CD4-positive, alpha-beta T cell treated with Interleukin-1 beta for 1 hour (primary cell): ENCODE measurements around the gene RBMS1.

Experiments used
- DNase-seq, 2 donors: peaks; one replicate each; pipeline ENCODE4 v3.0.0-alpha.2; 2020 to 2022

Gene RBMS1

GRCh38 chr2:160430001-160430344 is 63.6 kb downstream of the RBMS1 start:
- no peak for DNase-seq

- DNase-seq: peak in 1 of 2 donors; percentile 73
Observed at GRCh38 chr2:160429248-160430000, 64.2 kb downstream of the RBMS1 start.

GRCh38 chr2:160428405-160428763 is 65.2 kb downstream of the RBMS1 start:
- DNase-seq: no peak

- peak; percentile 54 to 69 for DNase-seq
Observed at GRCh38 chr2:160427629-160428404, 65.8 kb downstream of the RBMS1 start.

DNA sequence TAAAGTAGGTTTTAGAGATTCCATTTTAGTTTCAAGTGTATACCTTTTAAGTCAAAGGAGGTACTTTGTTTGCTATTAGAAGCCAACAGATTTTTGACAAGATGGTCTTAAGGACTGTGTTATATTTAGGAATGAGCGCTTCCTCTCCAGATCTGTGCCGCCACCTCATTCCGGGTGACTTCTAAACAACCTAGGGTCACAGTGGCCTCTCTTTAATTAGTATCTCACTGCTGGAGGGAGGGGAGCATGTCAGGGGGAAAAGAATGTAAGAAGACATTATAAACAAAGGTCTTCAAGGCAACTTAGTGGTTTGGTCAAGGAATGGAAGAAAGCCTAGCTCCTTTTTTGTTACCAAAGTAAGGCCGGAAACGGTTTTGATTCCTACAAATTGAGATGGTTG is 67.0 kb downstream of the RBMS1 start:
- no peak for DNase-seq

GRCh38 chr2:160425434-160426151 is 68.0 kb downstream of the RBMS1 start:
- no peak for DNase-seq

- DNase-seq: no peak
Observed at GRCh38 chr2:160423126-160423525, 70.5 kb downstream of the RBMS1 start.

DNA sequence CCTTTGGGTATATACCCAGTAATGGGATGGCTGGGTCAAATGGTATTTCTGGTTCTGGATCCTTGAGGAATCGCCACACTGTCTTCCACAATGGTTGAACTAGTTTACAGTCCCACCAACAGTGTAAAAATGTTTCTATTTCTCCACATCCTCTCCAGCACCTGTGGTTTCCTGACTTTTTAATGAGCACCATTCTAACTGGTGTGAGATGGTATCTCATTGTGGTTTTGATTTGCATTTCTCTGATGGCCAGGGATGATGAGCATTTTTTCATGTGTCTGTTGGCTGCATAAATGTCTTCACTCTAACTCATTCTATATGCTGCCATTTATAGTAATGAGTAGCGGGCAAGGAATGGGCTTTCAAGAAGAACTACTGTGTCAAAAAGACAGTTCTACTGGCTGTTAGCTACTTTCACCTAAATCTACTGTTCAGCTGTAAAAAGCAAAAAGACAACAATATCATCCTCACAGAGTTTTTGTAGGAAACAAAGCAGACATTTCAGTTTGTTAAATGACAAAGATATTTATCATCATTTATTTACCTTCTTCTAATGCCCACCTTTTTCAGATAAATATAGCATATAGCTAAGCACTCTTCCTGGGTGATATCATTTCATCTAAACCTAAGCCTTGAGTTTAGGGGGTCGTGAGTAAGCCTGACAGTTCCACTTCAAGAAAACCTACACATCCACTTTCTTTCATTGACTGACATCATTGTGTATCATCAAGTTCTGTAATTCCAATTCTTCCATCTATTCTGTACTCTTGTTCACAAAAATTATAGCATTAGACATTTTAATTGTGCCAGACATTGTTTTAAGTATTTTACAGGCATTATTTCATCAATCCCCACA is 71.7 kb downstream of the RBMS1 start:
- peak in 1 of 2 donors; percentile 51 for DNase-seq

DNA sequence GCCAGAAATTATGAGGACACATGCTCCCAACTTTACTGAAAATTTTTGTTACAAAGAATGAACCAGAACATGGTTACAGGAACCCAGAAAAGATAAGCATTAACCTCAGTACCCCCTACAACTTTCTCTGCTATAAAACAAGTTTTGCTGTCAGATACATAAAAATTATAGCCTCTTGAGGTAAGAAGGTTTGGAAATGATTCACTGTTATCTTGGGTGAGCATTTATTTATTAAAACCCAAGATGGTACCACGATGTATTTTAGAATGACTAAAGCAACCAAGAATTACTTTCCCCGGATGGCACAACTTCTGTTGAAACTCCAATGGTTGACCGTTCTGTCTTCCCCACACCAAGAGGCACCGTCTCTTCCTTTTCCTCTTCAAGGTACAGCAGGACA is 72.9 kb downstream of the RBMS1 start:
- DNase-seq: no peak

GRCh38 chr2:160419776-160420505 is 73.7 kb downstream of the RBMS1 start:
- DNase-seq: no peak

DNA sequence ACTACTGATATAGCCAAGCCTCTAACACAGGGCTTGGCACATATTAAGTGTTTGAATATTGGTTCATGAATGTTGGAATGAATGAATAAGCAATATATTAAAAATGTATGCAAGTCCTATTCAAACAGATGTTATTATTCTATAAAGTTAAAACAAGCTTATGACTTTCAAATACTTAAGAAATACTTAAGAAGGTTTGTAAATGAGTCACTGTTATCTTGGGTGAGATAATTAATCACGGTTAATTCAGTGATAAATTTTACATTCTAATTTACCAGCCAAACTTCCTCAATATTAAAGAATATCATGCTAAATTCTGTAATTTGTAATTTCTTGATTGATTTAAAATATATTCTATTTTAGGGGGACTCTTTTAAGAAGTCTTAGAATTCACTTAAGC is 74.8 kb downstream of the RBMS1 start:
- no peak for DNase-seq

DNA sequence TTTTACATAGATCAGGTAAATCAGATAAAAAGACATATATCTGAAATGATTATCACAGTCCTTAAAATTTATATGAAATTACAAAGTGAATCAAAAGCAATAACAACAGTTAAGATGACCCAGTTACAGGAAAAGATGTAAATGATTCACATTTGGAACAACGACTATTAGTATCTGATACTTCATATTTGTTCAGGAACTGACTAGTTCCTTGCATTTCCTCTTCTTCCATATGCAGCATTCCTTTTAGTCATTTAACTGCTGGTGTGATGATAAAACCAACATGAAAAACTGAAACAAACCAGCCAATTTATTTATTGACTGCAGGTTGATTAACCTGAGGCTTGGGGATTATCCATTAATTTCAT is 75.2 kb downstream of the RBMS1 start:
- DNase-seq: no peak

DNA sequence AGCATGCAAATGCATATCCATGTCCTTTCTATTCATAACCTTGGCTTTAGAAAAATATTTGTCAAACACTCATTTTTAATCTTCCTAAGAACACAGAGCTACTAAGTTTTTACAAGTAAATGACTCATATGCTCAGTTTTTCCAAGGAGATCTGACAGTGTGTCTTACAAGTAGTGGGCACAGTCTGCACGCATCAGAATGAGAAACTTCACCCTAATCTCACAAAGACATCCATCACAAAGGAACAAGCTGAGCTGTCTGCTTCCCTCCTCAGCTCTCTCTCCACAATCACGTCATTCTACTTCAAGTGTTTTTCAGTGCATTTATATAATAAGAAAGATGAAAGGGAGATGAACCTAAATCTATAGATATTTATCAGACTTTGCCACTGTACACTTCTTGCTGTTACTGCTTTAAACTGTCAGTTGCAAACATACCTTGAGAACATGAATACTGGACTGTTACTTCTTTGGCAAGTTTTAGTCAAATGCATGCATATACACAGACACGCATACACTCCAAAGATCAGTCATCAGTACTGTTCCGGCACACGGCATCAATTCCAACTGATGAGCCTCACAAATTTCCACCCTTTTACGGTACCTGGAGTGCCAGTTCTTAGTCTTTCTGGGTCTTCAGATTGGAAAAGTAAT is 75.7 kb downstream of the RBMS1 start:
- DNase-seq: peak in 1 of 2 donors; percentile 2

- DNase-seq: no peak
Observed at GRCh38 chr2:160415991-160416390, 77.6 kb downstream of the RBMS1 start.

- DNase-seq: no peak
Observed at GRCh38 chr2:160411955-160412354, 81.7 kb downstream of the RBMS1 start.

DNA sequence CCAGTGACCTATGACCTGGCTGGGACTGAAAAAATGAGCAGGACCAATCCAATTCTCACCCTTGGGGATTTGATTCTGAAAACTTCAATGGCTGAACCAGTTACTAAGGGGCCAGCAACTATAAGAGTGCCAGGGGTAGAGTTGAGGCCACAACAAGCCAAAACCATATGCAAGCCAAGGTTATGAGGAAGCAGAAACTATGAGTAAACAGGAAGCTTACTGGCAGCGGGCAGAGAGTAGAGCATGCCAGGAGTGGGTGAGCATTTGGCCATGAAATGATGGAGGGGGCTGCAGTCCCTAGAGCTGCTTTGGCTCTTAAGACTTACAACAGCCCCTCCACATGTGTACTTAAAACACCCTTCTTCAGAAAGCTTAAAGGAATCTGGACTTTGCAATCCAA is 82.4 kb downstream of the RBMS1 start:
- DNase-seq: peak; percentile 31 to 45

- no peak for DNase-seq
Observed at GRCh38 chr2:160409480-160409879, 84.1 kb downstream of the RBMS1 start.

GRCh38 chr2:160408959-160409291 is 84.7 kb downstream of the RBMS1 start:
- DNase-seq: no peak

DNA sequence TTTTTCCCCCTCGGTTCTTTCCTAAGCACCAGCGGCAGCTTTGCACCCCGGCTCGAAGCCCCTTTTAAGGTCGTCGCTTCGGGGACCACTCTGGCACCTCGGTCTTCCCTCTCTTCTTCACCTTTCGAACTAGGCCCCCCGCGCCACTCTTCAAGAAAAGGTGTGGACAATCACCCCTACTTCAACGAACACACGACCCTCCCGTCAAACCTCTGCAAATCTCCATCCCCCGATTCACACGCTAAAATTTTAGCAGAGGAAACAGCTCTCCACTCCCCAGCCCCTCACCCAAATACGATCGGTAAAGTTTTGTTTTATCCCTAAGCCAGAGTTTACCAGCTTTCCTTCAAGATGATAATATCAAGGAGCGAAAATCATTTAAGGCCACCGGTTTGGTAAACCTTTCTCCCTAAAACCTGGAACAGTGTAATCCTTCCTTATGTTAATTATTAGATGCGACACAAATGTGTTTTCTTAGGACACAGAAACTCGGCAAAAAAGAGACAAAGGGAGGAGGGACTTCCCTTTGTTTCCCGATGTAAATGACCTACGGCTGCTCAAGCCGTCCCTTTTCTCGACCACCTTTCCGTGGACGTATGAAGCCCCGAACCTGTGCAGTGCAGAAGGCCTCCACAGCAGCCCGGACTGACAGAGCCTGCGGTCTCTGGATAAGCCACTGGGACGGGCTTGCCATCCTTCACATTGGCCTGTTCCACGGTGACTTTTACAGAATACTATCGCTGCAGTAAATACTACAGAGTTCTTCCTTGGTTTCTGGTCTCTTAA is 85.2 kb downstream of the RBMS1 start:
- DNase-seq: no peak

- peak; percentile 70 to 75 for DNase-seq
Observed at GRCh38 chr2:160407393-160408172, 86.0 kb downstream of the RBMS1 start.
